ENCODE measurements around the gene EDEM1.

Gene EDEM1

GRCh38 chr3:5218815-5219214, 31.3 kb downstream of the EDEM1 start:
- Histone ChIP-seq H3K27me3 (ENCODE audit: low read length) (no peaks in the 10 kb centered on the region), H2AFZ (ENCODE audit: low read depth, low read length, severe bottlenecking) (no peak overlapping the region), H3K9ac (ENCODE audit: low read length) (no peak overlapping the region), H3K36me3 (ENCODE audit: low read length) (peaks cover 44% of the 10 kb centered on the region), H3K9me3 (ENCODE audit: insufficient read depth, low read length) (no peaks in the 10 kb centered on the region), H3K9me2 (replicated peaks; ENCODE audit: insufficient read depth, low read length) (no peaks in the 10 kb centered on the region), H3K79me2 (ENCODE audit: insufficient read depth, low read length) (no peaks in the 10 kb centered on the region), H3K4me2 (ENCODE audit: low read depth, low read length, poor library complexity, severe bottlenecking) (no peak overlapping the region), H4K20me1 (ENCODE audit: low read depth, low read length) (peaks cover 4% of the 10 kb centered on the region; the same call in 1 of the 2 replicates), H3F3A (ENCODE audit: insufficient read depth) (peaks cover 60% of the 10 kb centered on the region), H3K4me3 (ENCODE audit: insufficient read depth, low read length, poor library complexity, severe bottlenecking) (no peak overlapping the region), H3K27ac (ENCODE audit: low read depth, low read length) (no peak overlapping the region)
- TF ChIP-seq, protein P1, sequence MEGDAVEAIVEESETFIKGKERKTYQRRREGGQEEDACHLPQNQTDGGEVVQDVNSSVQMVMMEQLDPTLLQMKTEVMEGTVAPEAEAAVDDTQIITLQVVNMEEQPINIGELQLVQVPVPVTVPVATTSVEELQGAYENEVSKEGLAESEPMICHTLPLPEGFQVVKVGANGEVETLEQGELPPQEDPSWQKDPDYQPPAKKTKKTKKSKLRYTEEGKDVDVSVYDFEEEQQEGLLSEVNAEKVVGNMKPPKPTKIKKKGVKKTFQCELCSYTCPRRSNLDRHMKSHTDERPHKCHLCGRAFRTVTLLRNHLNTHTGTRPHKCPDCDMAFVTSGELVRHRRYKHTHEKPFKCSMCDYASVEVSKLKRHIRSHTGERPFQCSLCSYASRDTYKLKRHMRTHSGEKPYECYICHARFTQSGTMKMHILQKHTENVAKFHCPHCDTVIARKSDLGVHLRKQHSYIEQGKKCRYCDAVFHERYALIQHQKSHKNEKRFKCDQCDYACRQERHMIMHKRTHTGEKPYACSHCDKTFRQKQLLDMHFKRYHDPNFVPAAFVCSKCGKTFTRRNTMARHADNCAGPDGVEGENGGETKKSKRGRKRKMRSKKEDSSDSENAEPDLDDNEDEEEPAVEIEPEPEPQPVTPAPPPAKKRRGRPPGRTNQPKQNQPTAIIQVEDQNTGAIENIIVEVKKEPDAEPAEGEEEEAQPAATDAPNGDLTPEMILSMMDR (IDR thresholded peaks at IDR 0.05; ENCODE audit: insufficient read depth, low read length, poor library complexity, severe bottlenecking), result no peak
- no peak for TF ChIP-seq EZH2phosphoT487 (conservative IDR thresholded peaks at IDR 0.05; ENCODE audit: low read length)

GRCh38 chr3:5219216-5219615, 31.7 kb downstream of the EDEM1 start:
- H3K9ac ChIP-seq (ENCODE audit: low read length), result no peak overlapping the region
- no peak overlapping the region for H3K4me3 ChIP-seq (ENCODE audit: insufficient read depth, low read length, poor library complexity, severe bottlenecking)
- H3K27ac ChIP-seq (ENCODE audit: low read depth, low read length), result no peak overlapping the region
- H2AFZ ChIP-seq (ENCODE audit: low read depth, low read length, severe bottlenecking), result no peak overlapping the region
- peaks cover 63% of the 10 kb centered on the region for H3F3A ChIP-seq (ENCODE audit: insufficient read depth)
- H3K36me3 ChIP-seq (ENCODE audit: low read length), result peaks cover 40% of the 10 kb centered on the region
- no peaks in the 10 kb centered on the region for H3K9me2 ChIP-seq (replicated peaks; ENCODE audit: insufficient read depth, low read length)
- no peak overlapping the region for H3K4me2 ChIP-seq (ENCODE audit: low read depth, low read length, poor library complexity, severe bottlenecking)
- TF ChIP-seq, protein P1 (IDR thresholded peaks at IDR 0.05; ENCODE audit: insufficient read depth, low read length, poor library complexity, severe bottlenecking), result no peak
- no peak for TF ChIP-seq EZH2phosphoT487 (conservative IDR thresholded peaks at IDR 0.05; ENCODE audit: low read length)
- H4K20me1 ChIP-seq (ENCODE audit: low read depth, low read length), result peaks cover 4% of the 10 kb centered on the region; the same call in 1 of the 2 replicates
- no peaks in the 10 kb centered on the region for H3K9me3 ChIP-seq (ENCODE audit: insufficient read depth, low read length)
- H3K27me3 ChIP-seq (ENCODE audit: low read length), result no peaks in the 10 kb centered on the region
- no peaks in the 10 kb centered on the region for H3K79me2 ChIP-seq (ENCODE audit: insufficient read depth, low read length)

DNA sequence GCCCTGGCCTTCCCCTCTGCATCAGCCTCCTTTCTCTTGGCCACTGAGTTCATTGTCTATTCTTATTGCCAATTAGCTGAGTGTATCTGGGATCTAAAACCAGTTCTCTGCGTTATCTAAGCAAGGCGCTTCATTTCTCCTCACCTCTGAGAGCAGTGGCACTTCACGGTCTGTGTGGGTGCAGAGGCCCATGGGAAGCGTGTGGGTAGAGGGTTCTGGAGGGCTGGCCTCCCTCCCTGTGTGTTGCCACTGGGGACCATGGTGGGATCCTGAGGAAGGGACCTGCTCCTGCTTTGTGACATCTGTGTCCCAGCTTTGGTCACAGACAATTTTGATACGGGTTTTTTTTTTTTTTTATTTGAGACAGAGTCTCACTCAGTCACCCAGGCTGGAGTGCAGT, 32.7 kb downstream of the EDEM1 start:
- Histone ChIP-seq H2AFZ (ENCODE audit: low read depth, low read length, severe bottlenecking) (no peak overlapping the region), H3K9ac (ENCODE audit: low read length) (no peak overlapping the region), H3K27me3 (ENCODE audit: low read length) (no peaks in the 10 kb centered on the region), H3K4me3 (ENCODE audit: insufficient read depth, low read length, poor library complexity, severe bottlenecking) (no peak overlapping the region), H3K79me2 (ENCODE audit: insufficient read depth, low read length) (no peaks in the 10 kb centered on the region), H3K4me2 (ENCODE audit: low read depth, low read length, poor library complexity, severe bottlenecking) (no peak overlapping the region), H3F3A (ENCODE audit: insufficient read depth) (peaks cover 63% of the 10 kb centered on the region), H3K9me2 (replicated peaks; ENCODE audit: insufficient read depth, low read length) (no peaks in the 10 kb centered on the region), H3K27ac (ENCODE audit: low read depth, low read length) (no peak overlapping the region), H3K36me3 (ENCODE audit: low read length) (peaks cover 39% of the 10 kb centered on the region), H4K20me1 (ENCODE audit: low read depth, low read length) (peaks cover 4% of the 10 kb centered on the region; the same call in 1 of the 2 replicates), H3K9me3 (ENCODE audit: insufficient read depth, low read length) (no peaks in the 10 kb centered on the region)
- TF ChIP-seq, protein P1 (IDR thresholded peaks at IDR 0.05; ENCODE audit: insufficient read depth, low read length, poor library complexity, severe bottlenecking), result no peak
- TF ChIP-seq EZH2phosphoT487 (conservative IDR thresholded peaks at IDR 0.05; ENCODE audit: low read length), result no peak
